ENCODE measurements around the gene ASTN2. TPM values are rescaled to one million over a fixed set of nuclear protein-coding genes. Genes with fewer than 3 reads are reported as not detected.

ASTN2 gene
- total and polyA plus RNA-seq, 9 of the 15 experiments (the other 6 are each of a cell fraction or from before 2014, with no cell fraction given) = 0.56 to 3.5 (median 1.9) TPM

DNA sequence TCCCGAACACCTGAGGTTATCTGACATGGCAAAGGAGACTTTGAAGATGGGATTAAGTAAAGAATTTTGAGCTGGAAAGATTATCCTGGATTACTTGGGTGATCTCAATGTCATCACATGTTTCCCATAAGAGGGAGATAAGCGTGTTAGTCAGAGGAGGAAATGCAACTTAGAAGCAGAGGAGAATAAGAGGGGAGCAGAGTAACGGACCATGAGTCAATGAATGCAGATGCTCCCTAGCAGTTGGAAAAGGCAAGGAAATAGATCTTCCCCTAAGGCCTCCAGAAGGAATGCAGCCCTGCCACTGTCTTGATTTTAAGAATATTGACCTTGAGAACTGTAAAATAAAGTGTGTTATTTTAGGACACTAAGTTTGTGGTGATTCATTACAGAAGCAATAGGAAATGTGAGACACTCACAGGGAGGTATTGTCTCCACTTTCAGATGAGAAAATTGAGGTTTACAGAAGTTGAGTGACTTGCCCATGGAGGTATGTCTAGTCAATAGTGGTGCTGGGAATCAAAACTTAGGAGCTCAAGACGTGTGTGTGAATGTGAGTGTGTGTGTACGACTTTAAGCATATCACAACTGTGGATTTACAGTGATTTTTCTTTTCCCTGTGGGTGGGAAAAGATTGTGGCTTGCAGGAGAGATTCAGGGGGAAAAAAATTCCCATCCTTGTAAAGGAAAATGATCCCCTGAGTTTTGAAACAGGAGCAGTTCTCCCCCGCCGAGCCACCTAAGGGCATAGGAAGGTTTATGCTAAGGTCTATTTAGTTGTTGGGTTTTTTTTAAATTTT lies 602.4 kb downstream of the ASTN2 start:
- no peak for FAIRE-seq
- no peaks in the 10 kb centered on the region for H3K79me2 ChIP-seq (ENCODE audit: control insufficient read depth, insufficient read depth, low read length)
- no peaks in the 10 kb centered on the region for H3K9me1 ChIP-seq (ENCODE audit: control insufficient read depth, insufficient read depth, low read length)
- no peak overlapping the region for H3K27ac ChIP-seq (ENCODE audit: extremely low read depth, low read depth, low read length)
- intact Hi-C loops (cut with micrococcal nuclease) = no loop called here
- in situ Hi-C loops (cut with MboI) = no loop called here
- H3K4me2 ChIP-seq (ENCODE audit: insufficient read depth, low read length) = no peak overlapping the region
- POLR2A ChIA-PET = interaction anchor here (0.6 kb wide), 1 partner anchor 13 kb away, joined by 3 read pairs; no protein-coding TSS in a partner anchor
- no TSS peak for BruUV-seq (replicated peaks)
- no peak for DNase-seq (ENCODE audit: extremely low read depth in 1 of 4, low spot score in 3 of 4)
- H3K4me1 ChIP-seq (replicated peaks in 1 of 2; ENCODE audit: control insufficient read depth in 2 of 2, insufficient read depth in 2 of 2, low read length in 2 of 2) = no peaks in the 10 kb centered on the region
- H3K27me3 ChIP-seq (ENCODE audit: control insufficient read depth in 2 of 2, insufficient read depth in 2 of 2, low read length in 2 of 2) = no peaks in the 10 kb centered on the region
- H3K9ac ChIP-seq (ENCODE audit: insufficient read depth in 1 of 2, low read depth in 2 of 2, low read length in 2 of 2) = no peak overlapping the region
- no peak overlapping the region for H3K4me3 ChIP-seq
- CTCF ChIA-PET (ENCODE audit: low intra/inter-chr PET ratio) = no interaction called here
- H3K9me3 ChIP-seq (replicated peaks; ENCODE audit: control insufficient read depth, insufficient read depth, low read depth, low read length) = no peaks in the 10 kb centered on the region
- ATAC-seq = no peak
- 2% methylated on average over 7 of the region's 7 CpGs for WGBS (ENCODE audit: insufficient coverage, low coverage, missing lambda C conversion rate)
- no peaks in the 10 kb centered on the region for H4K20me1 ChIP-seq (replicated peaks; ENCODE audit: control insufficient read depth, insufficient read depth, low read length)
- H3K36me3 ChIP-seq (ENCODE audit: control insufficient read depth, insufficient read depth, low read length) = no peaks in the 10 kb centered on the region
- TF ChIP-seq HEY1 (CRISPR knock-in tag; IDR thresholded peaks at IDR 0.05; ENCODE audit: borderline replicate concordance) = no peak
- TF ChIP-seq, protein P1, sequence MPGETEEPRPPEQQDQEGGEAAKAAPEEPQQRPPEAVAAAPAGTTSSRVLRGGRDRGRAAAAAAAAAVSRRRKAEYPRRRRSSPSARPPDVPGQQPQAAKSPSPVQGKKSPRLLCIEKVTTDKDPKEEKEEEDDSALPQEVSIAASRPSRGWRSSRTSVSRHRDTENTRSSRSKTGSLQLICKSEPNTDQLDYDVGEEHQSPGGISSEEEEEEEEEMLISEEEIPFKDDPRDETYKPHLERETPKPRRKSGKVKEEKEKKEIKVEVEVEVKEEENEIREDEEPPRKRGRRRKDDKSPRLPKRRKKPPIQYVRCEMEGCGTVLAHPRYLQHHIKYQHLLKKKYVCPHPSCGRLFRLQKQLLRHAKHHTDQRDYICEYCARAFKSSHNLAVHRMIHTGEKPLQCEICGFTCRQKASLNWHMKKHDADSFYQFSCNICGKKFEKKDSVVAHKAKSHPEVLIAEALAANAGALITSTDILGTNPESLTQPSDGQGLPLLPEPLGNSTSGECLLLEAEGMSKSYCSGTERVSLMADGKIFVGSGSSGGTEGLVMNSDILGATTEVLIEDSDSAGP (CRISPR knock-in tag; IDR thresholded peaks at IDR 0.05) = no peak
- H2AFZ ChIP-seq (ENCODE audit: low read depth, low read length) = no peak overlapping the region

DNA sequence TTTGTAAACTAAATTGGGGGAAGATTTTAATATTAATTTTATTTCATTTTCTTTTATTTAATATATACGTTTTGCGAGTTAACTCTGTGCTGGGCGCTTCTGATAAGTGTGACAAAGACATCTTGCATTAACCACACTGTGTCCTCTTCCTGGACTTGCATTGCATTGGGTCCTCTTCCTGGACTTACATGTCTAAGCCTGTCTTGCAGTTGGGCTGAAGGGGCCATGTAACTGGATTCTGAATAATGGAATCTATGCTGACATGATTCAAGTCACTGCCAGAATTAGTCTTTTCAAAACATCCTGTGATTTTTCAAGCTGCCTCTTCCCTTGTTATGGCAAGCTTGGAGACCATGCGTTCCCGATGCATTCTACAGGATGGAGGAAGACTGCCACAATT lies 605.2 kb downstream of the ASTN2 start:
- Histone ChIP-seq H3K36me3 (ENCODE audit: control insufficient read depth, insufficient read depth, low read length) (no peaks in the 10 kb centered on the region), H3K9me1 (ENCODE audit: control insufficient read depth, insufficient read depth, low read length) (no peaks in the 10 kb centered on the region), H3K4me3 (no peak overlapping the region), H4K20me1 (replicated peaks; ENCODE audit: control insufficient read depth, insufficient read depth, low read length) (no peaks in the 10 kb centered on the region), H3K27me3 (ENCODE audit: control insufficient read depth in 2 of 2, insufficient read depth in 2 of 2, low read length in 2 of 2) (no peaks in the 10 kb centered on the region), H3K9me3 (replicated peaks; ENCODE audit: control insufficient read depth, insufficient read depth, low read depth, low read length) (no peaks in the 10 kb centered on the region), H3K9ac (ENCODE audit: insufficient read depth in 1 of 2, low read depth in 2 of 2, low read length in 2 of 2) (no peak overlapping the region), H3K4me1 (replicated peaks in 1 of 2; ENCODE audit: control insufficient read depth in 2 of 2, insufficient read depth in 2 of 2, low read length in 2 of 2) (no peaks in the 10 kb centered on the region), H3K4me2 (ENCODE audit: insufficient read depth, low read length) (no peak overlapping the region), H2AFZ (ENCODE audit: low read depth, low read length) (no peak overlapping the region), H3K79me2 (ENCODE audit: control insufficient read depth, insufficient read depth, low read length) (no peaks in the 10 kb centered on the region), H3K27ac (ENCODE audit: extremely low read depth, low read depth, low read length) (no peak overlapping the region)
- no peak for ATAC-seq
- CTCF ChIA-PET (ENCODE audit: low intra/inter-chr PET ratio) = no interaction called here
- WGBS (ENCODE audit: insufficient coverage, low coverage, missing lambda C conversion rate) = 0% methylated on average over 5 of the region's 5 CpGs
- POLR2A ChIA-PET = no interaction called here
- no peak for FAIRE-seq
- in situ Hi-C loops (cut with MboI) (no loop called here), intact Hi-C loops (cut with micrococcal nuclease) (no loop called here)
- no TSS peak for BruUV-seq (replicated peaks)
- no peak for DNase-seq (ENCODE audit: extremely low read depth in 1 of 4, low spot score in 3 of 4)
- TF ChIP-seq, protein P2, sequence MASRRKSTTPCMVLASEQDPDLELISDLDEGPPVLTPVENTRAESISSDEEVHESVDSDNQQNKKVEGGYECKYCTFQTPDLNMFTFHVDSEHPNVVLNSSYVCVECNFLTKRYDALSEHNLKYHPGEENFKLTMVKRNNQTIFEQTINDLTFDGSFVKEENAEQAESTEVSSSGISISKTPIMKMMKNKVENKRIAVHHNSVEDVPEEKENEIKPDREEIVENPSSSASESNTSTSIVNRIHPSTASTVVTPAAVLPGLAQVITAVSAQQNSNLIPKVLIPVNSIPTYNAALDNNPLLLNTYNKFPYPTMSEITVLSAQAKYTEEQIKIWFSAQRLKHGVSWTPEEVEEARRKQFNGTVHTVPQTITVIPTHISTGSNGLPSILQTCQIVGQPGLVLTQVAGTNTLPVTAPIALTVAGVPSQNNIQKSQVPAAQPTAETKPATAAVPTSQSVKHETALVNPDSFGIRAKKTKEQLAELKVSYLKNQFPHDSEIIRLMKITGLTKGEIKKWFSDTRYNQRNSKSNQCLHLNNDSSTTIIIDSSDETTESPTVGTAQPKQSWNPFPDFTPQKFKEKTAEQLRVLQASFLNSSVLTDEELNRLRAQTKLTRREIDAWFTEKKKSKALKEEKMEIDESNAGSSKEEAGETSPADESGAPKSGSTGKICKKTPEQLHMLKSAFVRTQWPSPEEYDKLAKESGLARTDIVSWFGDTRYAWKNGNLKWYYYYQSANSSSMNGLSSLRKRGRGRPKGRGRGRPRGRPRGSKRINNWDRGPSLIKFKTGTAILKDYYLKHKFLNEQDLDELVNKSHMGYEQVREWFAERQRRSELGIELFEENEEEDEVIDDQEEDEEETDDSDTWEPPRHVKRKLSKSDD (conservative IDR thresholded peaks at IDR 0.05; ENCODE audit: low read length) = no peak
- TF ChIP-seq, protein P3, sequence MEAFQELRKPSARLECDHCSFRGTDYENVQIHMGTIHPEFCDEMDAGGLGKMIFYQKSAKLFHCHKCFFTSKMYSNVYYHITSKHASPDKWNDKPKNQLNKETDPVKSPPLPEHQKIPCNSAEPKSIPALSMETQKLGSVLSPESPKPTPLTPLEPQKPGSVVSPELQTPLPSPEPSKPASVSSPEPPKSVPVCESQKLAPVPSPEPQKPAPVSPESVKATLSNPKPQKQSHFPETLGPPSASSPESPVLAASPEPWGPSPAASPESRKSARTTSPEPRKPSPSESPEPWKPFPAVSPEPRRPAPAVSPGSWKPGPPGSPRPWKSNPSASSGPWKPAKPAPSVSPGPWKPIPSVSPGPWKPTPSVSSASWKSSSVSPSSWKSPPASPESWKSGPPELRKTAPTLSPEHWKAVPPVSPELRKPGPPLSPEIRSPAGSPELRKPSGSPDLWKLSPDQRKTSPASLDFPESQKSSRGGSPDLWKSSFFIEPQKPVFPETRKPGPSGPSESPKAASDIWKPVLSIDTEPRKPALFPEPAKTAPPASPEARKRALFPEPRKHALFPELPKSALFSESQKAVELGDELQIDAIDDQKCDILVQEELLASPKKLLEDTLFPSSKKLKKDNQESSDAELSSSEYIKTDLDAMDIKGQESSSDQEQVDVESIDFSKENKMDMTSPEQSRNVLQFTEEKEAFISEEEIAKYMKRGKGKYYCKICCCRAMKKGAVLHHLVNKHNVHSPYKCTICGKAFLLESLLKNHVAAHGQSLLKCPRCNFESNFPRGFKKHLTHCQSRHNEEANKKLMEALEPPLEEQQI (IDR thresholded peaks at IDR 0.05) = no peak
- no peak for TF ChIP-seq NCOR1 (IDR thresholded peaks at IDR 0.05)
- no peak for TF ChIP-seq ETV1 (tag; conservative IDR thresholded peaks at IDR 0.05; ENCODE audit: low read depth)
- no peak for TF ChIP-seq ATF7 (IDR thresholded peaks at IDR 0.05)
- TF ChIP-seq CAMTA2 (CRISPR knock-in tag; conservative IDR thresholded peaks at IDR 0.05) = no peak

All from K562 (cell line).